ENCODE data around the gene CPOX.

Gene CPOX

DNA sequence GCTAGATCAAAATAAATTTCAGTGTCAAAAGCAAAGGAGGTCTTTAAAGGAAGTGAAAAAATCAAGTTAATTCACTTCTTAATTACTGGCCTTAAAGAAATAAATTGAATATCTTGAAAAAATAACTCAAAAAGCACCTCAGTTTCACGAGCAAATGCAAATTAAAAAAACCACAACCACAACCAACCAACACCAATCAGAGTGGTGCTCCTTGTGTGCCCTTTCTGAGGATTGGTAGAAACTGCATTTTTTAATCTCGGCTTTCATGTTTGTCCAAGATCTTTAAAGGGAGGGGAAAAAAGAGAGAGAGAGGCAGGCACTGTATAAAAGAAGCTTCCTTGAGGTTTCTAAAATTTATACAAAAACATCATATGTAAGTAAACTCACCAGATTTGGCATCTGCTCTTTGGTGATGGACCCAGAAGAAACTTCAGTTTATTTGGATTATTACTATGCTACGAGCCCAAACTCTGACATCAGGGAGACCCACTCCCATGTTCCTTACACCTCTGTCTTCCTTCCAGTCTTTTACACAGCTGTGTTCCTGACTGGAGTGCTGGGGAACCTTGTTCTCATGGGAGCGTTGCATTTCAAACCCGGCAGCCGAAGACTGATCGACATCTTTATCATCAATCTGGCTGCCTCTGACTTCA lies 61.7 kb downstream of the CPOX start, which contains the start of gene GPR15:
Gene GPR15 (plus strand): TSS at position 357 of the 653 bp plus-strand sequence. CDS start 56 bp downstream, at position 413.
- TF ChIP-seq, protein P1, sequence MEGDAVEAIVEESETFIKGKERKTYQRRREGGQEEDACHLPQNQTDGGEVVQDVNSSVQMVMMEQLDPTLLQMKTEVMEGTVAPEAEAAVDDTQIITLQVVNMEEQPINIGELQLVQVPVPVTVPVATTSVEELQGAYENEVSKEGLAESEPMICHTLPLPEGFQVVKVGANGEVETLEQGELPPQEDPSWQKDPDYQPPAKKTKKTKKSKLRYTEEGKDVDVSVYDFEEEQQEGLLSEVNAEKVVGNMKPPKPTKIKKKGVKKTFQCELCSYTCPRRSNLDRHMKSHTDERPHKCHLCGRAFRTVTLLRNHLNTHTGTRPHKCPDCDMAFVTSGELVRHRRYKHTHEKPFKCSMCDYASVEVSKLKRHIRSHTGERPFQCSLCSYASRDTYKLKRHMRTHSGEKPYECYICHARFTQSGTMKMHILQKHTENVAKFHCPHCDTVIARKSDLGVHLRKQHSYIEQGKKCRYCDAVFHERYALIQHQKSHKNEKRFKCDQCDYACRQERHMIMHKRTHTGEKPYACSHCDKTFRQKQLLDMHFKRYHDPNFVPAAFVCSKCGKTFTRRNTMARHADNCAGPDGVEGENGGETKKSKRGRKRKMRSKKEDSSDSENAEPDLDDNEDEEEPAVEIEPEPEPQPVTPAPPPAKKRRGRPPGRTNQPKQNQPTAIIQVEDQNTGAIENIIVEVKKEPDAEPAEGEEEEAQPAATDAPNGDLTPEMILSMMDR (conservative IDR thresholded peaks at IDR 0.05; ENCODE audit: low read depth, low read length) = no peak
- H3K4me3 ChIP-seq (ENCODE audit: low read depth, low read length) = no peak within 1 kb of the TSS
- no peak for DNase-seq (ENCODE audit: low read depth)

- no peak for DNase-seq (ENCODE audit: low read depth)
- TF ChIP-seq, protein P1 (conservative IDR thresholded peaks at IDR 0.05; ENCODE audit: low read depth, low read length) = no peak
- H3K4me3 ChIP-seq (ENCODE audit: low read depth, low read length) = no peak overlapping the region
These were observed 62.7 kb downstream of the CPOX start for GRCh38 chr3:98530676-98531075.

GRCh38 chr3:98529856-98530459 lies 63.5 kb downstream of the CPOX start:
- H3K4me3 ChIP-seq (ENCODE audit: low read depth, low read length) = no peak overlapping the region
- TF ChIP-seq, protein P1 (conservative IDR thresholded peaks at IDR 0.05; ENCODE audit: low read depth, low read length) = no peak
- DNase-seq (ENCODE audit: low read depth) = no peak

Data from choroid plexus epithelial cell (primary cell).